B cell (primary cell): ENCODE results near the gene THSD7B.

Source experiments
- EZH2 ChIP-seq: IDR thresholded peaks from 2 replicates; pipeline ENCODE4 v1.6.1; 2012; ENCODE audit warnings: borderline replicate concordance, low read depth, mild to moderate bottlenecking, moderate library complexity, low read length; ENCODE audit not compliant: insufficient read depth, poor library complexity, severe bottlenecking
- TF ChIP-seq, protein P1 (sequence below): fragments of 200-600 bp; IDR thresholded peaks from one replicate; pipeline ENCODE4 v1.8.0; 2022; ENCODE audit warnings: antibody characterized with exemption, mild to moderate bottlenecking

DNA sequence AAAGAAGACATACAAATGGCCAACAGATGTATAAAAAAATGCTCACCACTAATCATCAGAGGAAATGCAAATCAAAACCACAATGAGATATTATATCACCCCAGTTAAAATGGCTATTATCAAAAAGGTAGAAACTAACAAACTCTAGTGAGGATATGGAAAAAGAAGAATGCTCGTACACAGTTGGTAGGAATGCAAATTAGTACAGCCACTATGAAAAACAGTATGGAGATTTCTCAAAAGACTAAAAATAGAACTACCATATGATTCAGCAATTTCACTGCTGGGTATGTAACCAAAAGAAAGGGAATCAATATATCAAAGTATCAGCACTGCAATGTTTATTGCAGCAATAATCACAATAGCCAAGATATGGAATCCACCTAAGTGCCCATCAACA is 679.6 kb downstream of the THSD7B start:
- TF ChIP-seq, protein P1, sequence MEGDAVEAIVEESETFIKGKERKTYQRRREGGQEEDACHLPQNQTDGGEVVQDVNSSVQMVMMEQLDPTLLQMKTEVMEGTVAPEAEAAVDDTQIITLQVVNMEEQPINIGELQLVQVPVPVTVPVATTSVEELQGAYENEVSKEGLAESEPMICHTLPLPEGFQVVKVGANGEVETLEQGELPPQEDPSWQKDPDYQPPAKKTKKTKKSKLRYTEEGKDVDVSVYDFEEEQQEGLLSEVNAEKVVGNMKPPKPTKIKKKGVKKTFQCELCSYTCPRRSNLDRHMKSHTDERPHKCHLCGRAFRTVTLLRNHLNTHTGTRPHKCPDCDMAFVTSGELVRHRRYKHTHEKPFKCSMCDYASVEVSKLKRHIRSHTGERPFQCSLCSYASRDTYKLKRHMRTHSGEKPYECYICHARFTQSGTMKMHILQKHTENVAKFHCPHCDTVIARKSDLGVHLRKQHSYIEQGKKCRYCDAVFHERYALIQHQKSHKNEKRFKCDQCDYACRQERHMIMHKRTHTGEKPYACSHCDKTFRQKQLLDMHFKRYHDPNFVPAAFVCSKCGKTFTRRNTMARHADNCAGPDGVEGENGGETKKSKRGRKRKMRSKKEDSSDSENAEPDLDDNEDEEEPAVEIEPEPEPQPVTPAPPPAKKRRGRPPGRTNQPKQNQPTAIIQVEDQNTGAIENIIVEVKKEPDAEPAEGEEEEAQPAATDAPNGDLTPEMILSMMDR: no peak
- TF ChIP-seq EZH2: no peak
